NCI-H524 (cell line): ENCODE measurements around the gene PAK5.

Experiments used
- DNase-seq, 2 experiments: peaks; one replicate each; lab custom pipeline; 2025; lab: John Stamatoyannopoulos, UW

The PAK5 gene

DNA sequence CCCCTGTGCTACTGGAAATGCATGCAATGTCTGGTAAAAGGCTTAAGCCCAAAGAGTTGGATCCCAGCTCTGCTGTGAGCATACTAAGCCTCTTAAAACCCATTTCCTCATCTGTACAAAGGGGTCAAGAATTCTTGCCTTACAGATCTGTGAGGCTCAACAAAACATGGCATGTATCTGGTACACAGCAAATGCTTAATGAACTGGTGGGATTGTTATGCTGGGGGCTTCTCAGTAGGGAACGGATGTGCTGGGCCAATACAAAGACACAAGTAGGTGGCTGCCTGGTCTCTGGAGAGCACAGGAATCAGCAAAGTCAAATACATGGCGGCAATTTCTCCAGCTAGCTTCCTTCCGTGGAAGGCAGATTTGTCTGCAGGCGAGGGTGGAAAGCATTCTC, 262.2 kb downstream of the PAK5 start:
- no peak for DNase-seq

DNA sequence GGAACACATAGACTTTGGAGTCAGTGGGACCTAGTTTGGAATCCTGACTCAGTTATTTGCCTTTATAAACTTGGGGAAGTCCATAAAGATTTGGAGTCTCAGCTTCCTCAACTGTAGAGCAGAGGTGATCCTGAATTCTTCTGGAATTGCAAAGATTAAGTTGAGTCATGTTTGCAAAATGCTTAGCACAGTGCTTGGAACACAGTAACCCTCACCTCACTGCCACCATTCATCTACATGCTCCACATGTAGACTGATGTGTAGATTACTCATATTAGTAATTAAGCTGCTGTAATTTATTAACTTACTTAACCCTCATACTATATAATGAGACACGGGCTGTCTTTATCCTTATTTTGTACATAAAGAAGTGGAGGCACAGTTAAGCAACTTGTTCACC, 263.0 kb downstream of the PAK5 start:
- DNase-seq, result no peak

DNA sequence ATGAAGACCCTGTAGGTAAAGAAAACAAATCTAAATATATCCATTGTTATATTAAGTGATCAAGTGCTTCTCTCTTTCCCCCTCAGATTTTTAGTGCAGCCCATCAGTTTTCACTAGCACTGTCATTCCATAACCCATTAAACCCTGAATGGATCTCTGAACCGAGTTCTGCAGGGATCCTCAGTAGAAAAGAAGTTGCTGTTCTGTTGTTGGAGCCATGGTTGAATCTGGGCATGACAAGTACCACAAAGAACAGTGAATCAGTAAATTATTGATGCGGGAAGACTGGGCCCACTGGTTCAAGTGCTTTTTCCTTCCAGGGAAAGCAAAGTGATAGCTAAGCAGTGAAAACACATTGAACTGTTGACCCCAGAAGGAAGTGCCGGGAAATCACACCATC, 264.1 kb downstream of the PAK5 start:
- DNase-seq, result no peak

- DNase-seq, result no peak
These were observed 264.7 kb downstream of the PAK5 start for GRCh38 chr20:9574181-9574580.

GRCh38 chr20:9573335-9574151, 265.3 kb downstream of the PAK5 start:
- DNase-seq, result no peak

DNA sequence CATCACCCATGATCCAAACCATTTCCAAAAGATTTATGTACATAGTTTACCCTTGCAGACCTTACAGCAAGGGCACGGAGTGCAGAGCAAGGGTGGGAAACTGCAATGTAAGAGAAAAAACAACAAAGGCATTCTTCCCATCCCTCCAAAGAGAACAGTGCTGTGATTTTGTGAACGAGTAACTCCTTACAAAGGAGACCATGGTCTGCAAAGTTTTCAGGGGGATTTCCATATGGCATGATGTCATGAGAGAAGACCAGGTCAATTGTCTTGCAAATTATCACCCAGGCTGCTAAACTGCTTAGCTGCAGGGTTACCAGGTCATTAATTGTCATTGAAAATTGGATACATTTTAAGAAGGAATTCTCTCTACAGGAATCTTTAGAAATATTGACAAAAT, 266.2 kb downstream of the PAK5 start:
- DNase-seq, result no peak

DNA sequence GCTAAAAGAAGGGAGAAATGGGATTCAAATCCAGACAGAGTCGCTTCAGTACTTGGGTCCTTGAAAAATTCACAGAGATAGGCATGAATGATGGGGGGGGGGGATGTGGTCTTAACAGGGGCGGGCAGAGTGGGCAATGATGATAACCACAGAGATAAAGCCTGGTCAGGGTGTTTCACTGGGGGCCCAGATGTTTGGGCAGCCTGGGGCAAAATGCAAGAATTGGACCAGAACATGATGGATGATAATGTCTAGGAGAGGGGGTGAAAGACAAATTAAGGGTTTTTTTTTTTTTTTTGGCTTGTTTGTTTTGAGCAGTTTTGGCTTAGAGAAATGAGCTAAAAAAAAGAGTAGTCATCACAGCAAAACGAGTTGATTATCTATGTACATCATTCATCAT, 267.1 kb downstream of the PAK5 start:
- no peak for DNase-seq

- no peak for DNase-seq
These were observed 268.3 kb downstream of the PAK5 start for GRCh38 chr20:9570612-9571011.

GRCh38 chr20:9566977-9567376, 271.9 kb downstream of the PAK5 start:
- DNase-seq, result no peak

GRCh38 chr20:9565910-9566550, 272.8 kb downstream of the PAK5 start:
- peak; percentile 61 to 89 for DNase-seq

GRCh38 chr20:9557411-9557810, 281.5 kb downstream of the PAK5 start:
- DNase-seq, result no peak

- DNase-seq, result no peak
These were observed 283.1 kb downstream of the PAK5 start for GRCh38 chr20:9555781-9556180.

DNA sequence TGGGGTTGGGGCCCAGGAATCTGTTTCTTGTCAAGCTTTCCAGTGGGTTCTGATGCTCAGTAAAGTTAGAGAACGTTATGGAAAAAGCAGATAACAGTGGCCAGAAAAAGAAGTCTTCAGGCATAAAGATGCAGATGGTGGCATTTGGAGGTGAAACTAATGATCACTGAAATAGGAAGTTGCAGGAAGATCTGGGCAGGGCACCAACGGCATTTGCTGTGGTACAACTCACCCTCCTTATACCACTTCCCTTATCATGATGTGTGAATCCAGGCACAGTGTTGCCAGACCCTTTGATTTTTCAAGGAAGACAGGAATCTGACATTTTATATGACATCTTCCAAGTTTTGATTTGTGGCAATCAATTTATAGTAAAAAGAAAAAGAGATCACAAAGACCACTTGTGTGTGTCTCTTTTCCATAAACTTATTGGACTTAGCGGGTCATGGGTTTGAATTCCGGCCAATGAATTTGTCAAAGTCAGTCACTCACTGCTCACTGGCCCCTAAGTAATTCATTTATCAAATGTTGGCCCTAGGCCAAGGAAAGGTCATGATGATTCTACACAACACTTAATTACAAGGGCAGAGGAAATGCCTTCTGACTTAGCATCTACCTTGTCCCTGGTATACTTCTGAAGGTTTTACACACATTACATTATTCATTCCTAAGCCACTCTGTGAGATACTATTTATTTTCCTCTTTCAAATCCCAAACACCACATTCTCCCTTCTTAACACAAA, 286.9 kb downstream of the PAK5 start:
- DNase-seq, result no peak

GRCh38 chr20:9550871-9551270, 288.0 kb downstream of the PAK5 start:
- DNase-seq, result peak; percentile 30 to 57

- DNase-seq, result no peak
These were observed 288.6 kb downstream of the PAK5 start for GRCh38 chr20:9550283-9550682.

- no peak for DNase-seq
These were observed 295.7 kb downstream of the PAK5 start for GRCh38 chr20:9543214-9543613.

DNA sequence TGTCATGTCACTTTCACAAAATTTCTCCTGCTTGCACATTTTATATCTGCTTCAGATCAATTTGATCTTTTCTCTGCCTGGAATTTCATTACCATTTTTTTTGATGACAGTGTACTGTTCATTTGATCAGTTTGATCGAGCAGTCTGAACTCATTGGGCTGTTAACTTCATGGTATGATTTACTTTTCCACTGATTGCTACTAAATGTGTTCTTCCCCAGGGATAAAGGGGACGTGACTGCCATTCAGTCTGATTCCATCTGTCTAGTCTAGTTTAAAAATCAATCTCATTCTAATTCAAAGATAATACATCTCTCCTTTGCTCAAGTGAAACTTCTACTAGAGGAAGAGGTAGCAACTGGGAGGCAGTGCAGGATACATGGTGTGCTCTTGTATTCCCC, 303.4 kb downstream of the PAK5 start:
- no peak for DNase-seq

DNA sequence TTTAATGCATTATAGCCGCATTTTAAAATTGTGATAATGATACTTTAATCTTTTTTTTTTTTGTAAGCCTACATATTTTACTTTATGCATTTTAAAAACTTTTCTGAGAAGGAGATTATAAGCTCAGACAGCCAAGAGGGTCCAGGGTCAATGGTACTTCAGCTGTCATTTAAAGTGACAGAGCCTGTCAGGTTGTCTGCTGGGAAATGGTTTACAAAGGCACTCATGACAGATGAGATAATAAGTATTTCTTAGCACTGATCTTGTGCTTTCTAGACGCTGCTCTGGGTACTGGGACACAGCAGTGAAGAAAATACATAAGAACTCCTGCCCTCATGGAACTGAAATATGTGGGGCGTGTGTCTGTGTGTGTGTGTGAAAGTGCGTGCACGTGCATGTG, 304.9 kb downstream of the PAK5 start:
- DNase-seq, result peak in 1 of 2 experiments; percentile 40

- DNase-seq, result peak in 1 of 2 experiments; percentile 69
These were observed 306.6 kb downstream of the PAK5 start for GRCh38 chr20:9532069-9532838.

DNA sequence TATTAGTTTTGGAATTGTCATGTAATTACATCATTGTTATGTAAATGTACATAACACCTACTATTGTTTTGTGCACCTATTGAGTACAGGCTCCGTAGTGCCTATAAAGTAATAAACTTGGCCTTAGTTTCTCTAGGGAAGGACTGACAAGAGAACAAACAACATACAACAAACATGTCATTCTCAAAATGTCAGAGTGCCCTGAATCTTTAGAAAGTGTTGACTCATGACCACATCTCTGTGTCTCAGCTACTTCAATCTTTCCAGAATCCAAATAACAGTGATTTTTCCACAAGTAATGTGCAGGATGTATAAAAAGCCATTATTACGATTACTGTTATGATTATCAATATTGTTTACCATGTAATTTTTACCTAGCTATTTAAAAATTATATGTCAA, 307.3 kb downstream of the PAK5 start:
- DNase-seq, result no peak

GRCh38 chr20:9523636-9524035, 315.2 kb downstream of the PAK5 start:
- peak in 1 of 2 experiments; percentile 33 for DNase-seq

DNA sequence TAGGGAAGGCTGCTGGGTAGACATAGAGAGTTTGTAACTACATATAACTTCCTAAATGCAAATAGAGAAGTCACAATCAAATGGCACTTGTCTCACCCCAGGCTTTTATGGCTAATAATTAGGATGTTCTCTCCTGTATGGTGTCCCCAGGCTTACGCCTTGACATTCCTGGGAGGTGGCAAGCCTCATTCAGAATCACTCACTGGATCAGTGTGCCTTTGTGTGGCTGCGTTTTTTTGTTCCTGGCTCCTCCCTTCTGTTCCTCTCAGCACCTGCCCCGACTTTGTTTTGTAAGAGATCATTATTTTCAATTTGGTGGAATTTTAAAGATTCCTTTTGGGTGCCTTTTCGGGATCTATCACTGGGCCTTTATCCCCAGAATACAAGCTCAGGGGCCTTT, 318.8 kb downstream of the PAK5 start:
- no peak for DNase-seq
